Loucy (cell line): ENCODE data around the gene TTPAL.

Source experiments
- H2AFZ ChIP-seq: fragments of 200-600 bp; sonication (generic); 2 replicates; pipeline ENCODE4 v1.6.0; 2016; ENCODE audit warnings: antibody characterized with exemption, mild to moderate bottlenecking, low read length, moderate library complexity
- H3F3A ChIP-seq: fragments of 200-600 bp; 2 replicates; pipeline ENCODE4 v1.6.0; 2016; ENCODE audit warnings: antibody characterized with exemption, low read depth, mild to moderate bottlenecking
- H3K27me3 ChIP-seq: fragments of 200-600 bp; sonication (generic); 2 replicates; pipeline ENCODE4 v1.6.1; 2014; ENCODE audit warnings: low read length, mild to moderate bottlenecking; ENCODE audit not compliant: insufficient read depth, poor library complexity, severe bottlenecking
- H3K36me3 ChIP-seq: fragments of 200-600 bp; sonication (generic); 2 replicates; pipeline ENCODE4 v1.6.1; 2016; ENCODE audit warnings: low read length; ENCODE audit not compliant: insufficient read depth
- H3K4me1 ChIP-seq: fragments of 200-600 bp; sonication (generic); 2 replicates; pipeline ENCODE4 v1.5.1; 2014; ENCODE audit warnings: low read length, mild to moderate bottlenecking; ENCODE audit not compliant: insufficient read depth, poor library complexity, severe bottlenecking
- H3K4me2 ChIP-seq: fragments of 200-600 bp; sonication (generic); 2 replicates; pipeline ENCODE4 v1.6.0; 2014; ENCODE audit warnings: antibody characterized with exemption, low read length, low read depth, mild to moderate bottlenecking; ENCODE audit not compliant: poor library complexity, severe bottlenecking
- H3K4me3 ChIP-seq: fragments of 200-600 bp; sonication (generic); 2 replicates; pipeline ENCODE4 v1.5.1; 2014; ENCODE audit warnings: low read length, mild to moderate bottlenecking, mixed read lengths; ENCODE audit not compliant: poor library complexity, severe bottlenecking
- H3K79me2 ChIP-seq: fragments of 200-600 bp; sonication (generic); 2 replicates; pipeline ENCODE4 v1.6.1; 2014; ENCODE audit warnings: low read length; ENCODE audit not compliant: insufficient read depth
- H3K9ac ChIP-seq: fragments of 200-600 bp; sonication (generic); 2 replicates; pipeline ENCODE4 v1.6.0; 2014; ENCODE audit warnings: mild to moderate bottlenecking, low read depth, low read length, moderate library complexity; ENCODE audit not compliant: poor library complexity, severe bottlenecking
- H3K9me2 ChIP-seq: fragments of 200-600 bp; sonication (generic); replicated peaks from 2 replicates; pipeline ENCODE4 v1.6.1; 2016; ENCODE audit warnings: low read depth, low read length, mixed read lengths
- H3K9me3 ChIP-seq: fragments of 200-600 bp; sonication (generic); 2 replicates; pipeline ENCODE4 v1.6.1; 2014; ENCODE audit warnings: mild to moderate bottlenecking, antibody characterized with exemption, low read length, low read depth; ENCODE audit not compliant: insufficient read depth
- H4K20me1 ChIP-seq: fragments of 200-600 bp; sonication (generic); 2 replicates; pipeline ENCODE4 v1.6.0; 2014; ENCODE audit warnings: antibody characterized with exemption, low read length, mild to moderate bottlenecking; ENCODE audit not compliant: insufficient read depth, poor library complexity, severe bottlenecking
- CTCF ChIP-seq: fragments of 200-600 bp; sonication (generic); conservative IDR thresholded peaks from 2 replicates; pipeline ENCODE4 v1.5.1; 2014; ENCODE audit warnings: mild to moderate bottlenecking, antibody characterized with exemption, low read length
- EZH2phosphoT487 ChIP-seq: fragments of 200-600 bp; IDR thresholded peaks from 2 replicates; pipeline ENCODE4 v1.6.1; 2018; ENCODE audit warnings: antibody characterized with exemption, mild to moderate bottlenecking, moderate library complexity, borderline replicate concordance

Gene TTPAL

DNA sequence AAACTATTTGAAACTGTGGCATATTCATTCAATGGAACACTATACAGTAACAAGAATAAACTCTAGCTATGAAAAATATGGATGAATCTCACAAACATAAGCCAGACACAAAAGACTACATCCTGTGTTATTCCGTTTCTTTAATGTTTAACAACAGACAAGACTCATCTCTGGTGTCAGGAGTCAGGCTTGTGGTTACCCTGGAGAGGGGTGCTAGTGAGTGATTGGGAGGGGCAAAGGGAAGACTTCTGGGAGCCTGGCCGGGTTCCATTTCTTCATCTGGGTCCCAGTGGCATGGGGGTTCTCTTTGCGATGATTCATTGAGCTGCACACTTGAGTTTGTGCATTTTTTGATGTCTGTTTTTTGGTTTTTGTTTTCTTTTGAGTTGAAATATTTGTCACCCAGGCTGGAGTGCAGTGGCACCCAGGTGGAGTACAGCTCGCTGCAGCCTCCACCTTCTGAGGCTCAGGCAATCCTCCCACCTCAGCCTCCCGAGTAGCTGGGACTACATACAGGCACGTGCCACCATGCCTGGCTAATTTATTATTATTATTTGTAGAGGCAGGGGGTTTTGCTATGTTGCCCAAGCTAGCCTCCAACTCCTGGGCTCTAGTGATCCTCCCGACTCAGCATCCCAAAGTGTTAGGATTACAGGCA lies 21.2 kb upstream of the TTPAL start:
- no peak overlapping the region for H3K9ac ChIP-seq
- H4K20me1 ChIP-seq, result no peaks in the 10 kb centered on the region
- TF ChIP-seq EZH2phosphoT487, result no peak
- TF ChIP-seq CTCF, result no peak
- H3K4me1 ChIP-seq, result no peaks in the 10 kb centered on the region
- no peak overlapping the region for H3K4me2 ChIP-seq
- no peaks in the 10 kb centered on the region for H3K9me3 ChIP-seq
- H3F3A ChIP-seq, result no peaks in the 10 kb centered on the region
- H3K9me2 ChIP-seq, result no peaks in the 10 kb centered on the region
- H3K79me2 ChIP-seq, result no peaks in the 10 kb centered on the region
- H3K4me3 ChIP-seq, result no peak overlapping the region
- H3K36me3 ChIP-seq, result no peaks in the 10 kb centered on the region
- H3K27me3 ChIP-seq, result no peaks in the 10 kb centered on the region
- H2AFZ ChIP-seq, result no peak overlapping the region

DNA sequence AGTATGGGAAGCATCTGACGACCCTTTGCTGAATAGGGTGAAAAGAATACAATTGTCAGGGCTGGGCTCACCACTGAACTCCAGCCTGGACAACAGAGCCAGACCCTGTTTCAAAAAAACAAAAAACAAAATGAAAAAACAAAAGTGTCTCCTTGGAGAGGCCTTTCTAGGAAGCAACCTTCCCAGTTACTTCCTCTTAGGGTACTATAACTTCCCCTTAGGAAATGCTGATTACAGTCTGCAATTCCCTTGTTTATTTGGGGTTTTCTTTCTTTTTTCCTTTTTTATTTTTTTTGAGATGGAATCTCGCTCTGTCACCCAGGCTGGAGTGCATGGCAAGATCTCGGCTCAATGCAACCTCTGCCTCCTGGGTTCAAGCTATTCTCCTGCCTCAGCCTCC lies 20.5 kb upstream of the TTPAL start:
- no peaks in the 10 kb centered on the region for H3K9me3 ChIP-seq
- H3K36me3 ChIP-seq, result no peaks in the 10 kb centered on the region
- H3K79me2 ChIP-seq, result no peaks in the 10 kb centered on the region
- no peaks in the 10 kb centered on the region for H3F3A ChIP-seq
- no peaks in the 10 kb centered on the region for H3K9me2 ChIP-seq
- no peaks in the 10 kb centered on the region for H4K20me1 ChIP-seq
- no peak overlapping the region for H3K9ac ChIP-seq
- H3K4me1 ChIP-seq, result no peaks in the 10 kb centered on the region
- no peak overlapping the region for H2AFZ ChIP-seq
- no peak for TF ChIP-seq EZH2phosphoT487
- TF ChIP-seq CTCF, result no peak
- H3K27me3 ChIP-seq, result no peaks in the 10 kb centered on the region
- no peak overlapping the region for H3K4me3 ChIP-seq
- no peak overlapping the region for H3K4me2 ChIP-seq

- H3K9me3 ChIP-seq, result no peaks in the 10 kb centered on the region
- H4K20me1 ChIP-seq, result no peaks in the 10 kb centered on the region
- H3K4me2 ChIP-seq, result no peak overlapping the region
- H2AFZ ChIP-seq, result no peak overlapping the region
- H3K79me2 ChIP-seq, result no peaks in the 10 kb centered on the region
- H3K4me3 ChIP-seq, result no peak overlapping the region
- no peak overlapping the region for H3K9ac ChIP-seq
- no peaks in the 10 kb centered on the region for H3K36me3 ChIP-seq
- H3K27me3 ChIP-seq, result no peaks in the 10 kb centered on the region
- H3K9me2 ChIP-seq, result no peaks in the 10 kb centered on the region
- no peaks in the 10 kb centered on the region for H3K4me1 ChIP-seq
- TF ChIP-seq CTCF (no peak), EZH2phosphoT487 (no peak)
- no peaks in the 10 kb centered on the region for H3F3A ChIP-seq
Measured at GRCh38 chr20:44456611-44457010, 19.1 kb upstream of the TTPAL start.
